Astrocyte of the cerebellum (primary cell): ENCODE measurements around the gene IFFO2.
A peak's percentile ranks its signal among the peaks of the same experiment; 100 is the strongest.

ENCODE experiments used
- DNase-seq: peaks from one replicate; pipeline ENCODE4 v3.0.0-alpha.2; 2011; ENCODE audit warnings: low read depth
- H3K4me3 ChIP-seq: 2 replicates; pipeline ENCODE4 v1.5.1; 2011; ENCODE audit warnings: mild to moderate bottlenecking, low read depth, low read length, moderate library complexity
- CTCF ChIP-seq: IDR thresholded peaks from 2 replicates; pipeline ENCODE4 v1.5.1; 2012; ENCODE audit warnings: low read length, low read depth, moderate library complexity, mild to moderate bottlenecking; ENCODE audit errors: missing control alignments
- in situ Hi-C: cut with HindIII; loops from 2 replicates; pipeline ENCODE4 v1.10.0; 2017; ENCODE audit warnings: low sequenced_read_pairs

IFFO2 gene

GRCh38 chr1:18956193-18957135 is at the start of gene IFFO2:
Gene IFFO2 (minus strand): TSS chr1:18956676. CDS start chr1:18956332, 344 bp downstream.
- peak; percentile 77 for DNase-seq
- TF ChIP-seq CTCF: no peak
- in situ Hi-C loops: no loop called here
- H3K4me3 ChIP-seq: peak within 1 kb of the TSS; percentile 71

GRCh38 chr1:19006000-19006399 is 49.5 kb upstream of the IFFO2 start:
- DNase-seq: no peak
- in situ Hi-C loops: no loop called here
- no peak overlapping the region for H3K4me3 ChIP-seq
- no peak for TF ChIP-seq CTCF

- DNase-seq: no peak
- in situ Hi-C loops: no loop called here
- no peak overlapping the region for H3K4me3 ChIP-seq
- TF ChIP-seq CTCF: no peak
Observed at GRCh38 chr1:19003371-19004290, 47.2 kb upstream of the IFFO2 start.

GRCh38 chr1:19000065-19000464 is 43.6 kb upstream of the IFFO2 start:
- no peak for DNase-seq
- no peak for TF ChIP-seq CTCF
- in situ Hi-C loops: no loop called here
- no peak overlapping the region for H3K4me3 ChIP-seq

- no peak for TF ChIP-seq CTCF
- H3K4me3 ChIP-seq: no peak overlapping the region
- DNase-seq: no peak
- in situ Hi-C loops: no loop called here
Observed at GRCh38 chr1:18999359-18999758, 42.9 kb upstream of the IFFO2 start.

- in situ Hi-C loops: no loop called here
- no peak for DNase-seq
- no peak overlapping the region for H3K4me3 ChIP-seq
- TF ChIP-seq CTCF: no peak
Observed at GRCh38 chr1:18998016-18998724, 41.7 kb upstream of the IFFO2 start.
